ENCODE results near the gene MAGI3. TPM values are rescaled to one million over a fixed set of nuclear protein-coding genes. Genes with fewer than 3 reads are reported as not detected.
"Not testable (repeated sequence)": the region's sequence is repeated elsewhere in the genome, so short reads cannot be mapped to it uniquely, and the experiment has no call there.

Gene MAGI3
- total and polyA plus RNA-seq, 2 donors (not counting 1 experiment from before 2014, with no cell fraction given) = 0.30 to 0.67 TPM

GRCh38 chr1:113593550-113594297 is 203.4 kb downstream of the MAGI3 start:
- H3K27ac ChIP-seq (ENCODE audit: low read length in 2 of 2) = no peak overlapping the region
- no peaks in the 10 kb centered on the region for H3K4me1 ChIP-seq (ENCODE audit: control insufficient read depth in 2 of 2, insufficient read depth in 2 of 2, low read length in 2 of 2)
- H3K79me2 ChIP-seq (ENCODE audit: control insufficient read depth, insufficient read depth, low read length) = no peaks in the 10 kb centered on the region
- peaks cover 14% of the 10 kb centered on the region for H3K9me3 Mint-ChIP-seq (ENCODE audit: insufficient read depth)
- intact Hi-C loops (cut with micrococcal nuclease) = no loop called here
- H3K9ac ChIP-seq (ENCODE audit: low read length) = no peak overlapping the region
- H3K4me3 ChIP-seq (ENCODE audit: control extremely low read depth in 1 of 5, extremely low read depth in 1 of 5, insufficient read depth in 1 of 5, low read depth in 2 of 5, low read length in 4 of 5) = no peak overlapping the region
- DNase-seq (no peak), ATAC-seq (ENCODE audit: low read depth) (no peak)
- H2AFZ ChIP-seq (ENCODE audit: insufficient read depth, low read depth, low read length, poor library complexity, severe bottlenecking) = no peak overlapping the region
- no peak for TF ChIP-seq CTCF (IDR thresholded peaks at IDR 0.05)
- no peak for TF ChIP-seq EZH2 (IDR thresholded peaks at IDR 0.05; ENCODE audit: borderline replicate concordance, insufficient read depth, low read depth, low read length, poor library complexity, severe bottlenecking)
- WGBS (ENCODE audit: insufficient coverage) = no CpG with 5 or more reads among the region's 4 CpGs
- POLR2A ChIA-PET = no interaction called here
- H3K9me3 ChIP-seq (ENCODE audit: control extremely low read depth in 1 of 3, control insufficient read depth in 2 of 3, insufficient read depth in 1 of 3, low read length in 2 of 3) = peaks cover 0 to 6% (median 5%) of the 10 kb centered on the region in 3 donors
- no peak overlapping the region for H3K4me2 ChIP-seq (replicated peaks; ENCODE audit: low read depth, low read length, poor library complexity, severe bottlenecking)
- no peak overlapping the region for H3K27ac Mint-ChIP-seq
- no peaks in the 10 kb centered on the region for H3K36me3 ChIP-seq (replicated peaks in 1 of 2; ENCODE audit: control extremely low read depth in 1 of 2, control insufficient read depth in 1 of 2, extremely low read depth in 1 of 2, insufficient read depth in 2 of 2, low read length in 1 of 2)
- H3K4me1 Mint-ChIP-seq = no peaks in the 10 kb centered on the region
- CTCF ChIA-PET = no interaction called here
- H3K27me3 Mint-ChIP-seq = peaks cover 3% of the 10 kb centered on the region
- no peaks in the 10 kb centered on the region for H4K20me1 ChIP-seq (ENCODE audit: control insufficient read depth, insufficient read depth, low read length, poor library complexity, severe bottlenecking)
- no peak overlapping the region for H3K4me3 Mint-ChIP-seq
- H3K27me3 ChIP-seq (replicated peaks in 1 of 4; ENCODE audit: control extremely low read depth in 1 of 4, control insufficient read depth in 3 of 4, insufficient read depth in 4 of 4, low read length in 3 of 4) = peaks cover 0 to 3% (median 0%) of the 10 kb centered on the region in 4 experiments

- POLR2A ChIA-PET; DNase-seq; ATAC-seq (ENCODE audit: low read depth); H3K79me2 ChIP-seq (ENCODE audit: control insufficient read depth, insufficient read depth, low read length); H3K9ac ChIP-seq (ENCODE audit: low read length); H3K4me1 ChIP-seq (ENCODE audit: control insufficient read depth in 2 of 2, insufficient read depth in 2 of 2, low read length in 2 of 2); H3K9me3 ChIP-seq (ENCODE audit: control extremely low read depth in 1 of 3, control insufficient read depth in 2 of 3, insufficient read depth in 1 of 3, low read length in 2 of 3); H3K4me1 Mint-ChIP-seq; H3K27ac ChIP-seq (ENCODE audit: low read length in 2 of 2); H2AFZ ChIP-seq (ENCODE audit: insufficient read depth, low read depth, low read length, poor library complexity, severe bottlenecking); H4K20me1 ChIP-seq (ENCODE audit: control insufficient read depth, insufficient read depth, low read length, poor library complexity, severe bottlenecking); H3K4me2 ChIP-seq (replicated peaks; ENCODE audit: low read depth, low read length, poor library complexity, severe bottlenecking); H3K4me3 ChIP-seq (ENCODE audit: control extremely low read depth in 1 of 5, extremely low read depth in 1 of 5, insufficient read depth in 1 of 5, low read depth in 2 of 5, low read length in 4 of 5); H3K4me3 Mint-ChIP-seq; CTCF ChIA-PET; H3K27me3 ChIP-seq (replicated peaks in 1 of 4; ENCODE audit: control extremely low read depth in 1 of 4, control insufficient read depth in 3 of 4, insufficient read depth in 4 of 4, low read length in 3 of 4); intact Hi-C loops (cut with micrococcal nuclease); H3K27me3 Mint-ChIP-seq; H3K27ac Mint-ChIP-seq; H3K36me3 ChIP-seq (replicated peaks in 1 of 2; ENCODE audit: control extremely low read depth in 1 of 2, control insufficient read depth in 1 of 2, extremely low read depth in 1 of 2, insufficient read depth in 2 of 2, low read length in 1 of 2); H3K9me3 Mint-ChIP-seq (ENCODE audit: insufficient read depth): not testable (repeated sequence)
- no CpG with 5 or more reads among the region's 5 CpGs for WGBS (ENCODE audit: insufficient coverage)
These were observed 214.2 kb downstream of the MAGI3 start for GRCh38 chr1:113604466-113604865.

All from B cell (primary cell).